Hepatocyte (in vitro differentiated cells): Measurements from ENCODE around the gene TVP23A.

Source experiments
- EZH2phosphoT487 ChIP-seq: fragments of 200-600 bp; sonication (generic); IDR thresholded peaks from one replicate; pipeline ENCODE4 v1.6.1; 2018; ENCODE audit warnings: antibody characterized with exemption, mild to moderate bottlenecking, low read depth, moderate library complexity; ENCODE audit not compliant: unreplicated experiment, severe bottlenecking
- TF ChIP-seq, protein P1 (sequence below): fragments of 200-600 bp; sonication (generic); IDR thresholded peaks from 2 replicates; pipeline ENCODE4 v1.5.1; 2016; ENCODE audit warnings: antibody characterized with exemption, mild to moderate bottlenecking; ENCODE audit not compliant: poor library complexity

DNA sequence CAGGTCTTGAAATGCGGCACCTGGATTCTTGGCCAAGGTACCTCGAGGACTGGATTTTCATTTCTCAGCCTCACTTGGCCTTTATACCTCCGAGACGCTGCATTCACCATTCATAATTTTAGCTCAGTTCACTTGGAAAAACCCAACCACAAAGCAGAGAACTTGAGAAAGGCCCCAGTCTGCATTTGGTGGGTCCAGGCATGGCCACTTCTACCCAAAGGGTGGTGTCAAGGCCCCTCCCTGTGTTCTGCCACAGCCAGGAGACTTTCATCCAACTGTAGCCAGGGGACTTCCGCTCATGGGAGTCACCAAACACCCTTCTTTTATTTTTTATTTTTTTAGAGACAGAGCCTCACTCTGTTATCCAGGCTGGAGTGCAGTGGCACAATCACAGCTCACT is 14.7 kb upstream of the TVP23A start:
- no peak for TF ChIP-seq EZH2phosphoT487
- TF ChIP-seq, protein P1, sequence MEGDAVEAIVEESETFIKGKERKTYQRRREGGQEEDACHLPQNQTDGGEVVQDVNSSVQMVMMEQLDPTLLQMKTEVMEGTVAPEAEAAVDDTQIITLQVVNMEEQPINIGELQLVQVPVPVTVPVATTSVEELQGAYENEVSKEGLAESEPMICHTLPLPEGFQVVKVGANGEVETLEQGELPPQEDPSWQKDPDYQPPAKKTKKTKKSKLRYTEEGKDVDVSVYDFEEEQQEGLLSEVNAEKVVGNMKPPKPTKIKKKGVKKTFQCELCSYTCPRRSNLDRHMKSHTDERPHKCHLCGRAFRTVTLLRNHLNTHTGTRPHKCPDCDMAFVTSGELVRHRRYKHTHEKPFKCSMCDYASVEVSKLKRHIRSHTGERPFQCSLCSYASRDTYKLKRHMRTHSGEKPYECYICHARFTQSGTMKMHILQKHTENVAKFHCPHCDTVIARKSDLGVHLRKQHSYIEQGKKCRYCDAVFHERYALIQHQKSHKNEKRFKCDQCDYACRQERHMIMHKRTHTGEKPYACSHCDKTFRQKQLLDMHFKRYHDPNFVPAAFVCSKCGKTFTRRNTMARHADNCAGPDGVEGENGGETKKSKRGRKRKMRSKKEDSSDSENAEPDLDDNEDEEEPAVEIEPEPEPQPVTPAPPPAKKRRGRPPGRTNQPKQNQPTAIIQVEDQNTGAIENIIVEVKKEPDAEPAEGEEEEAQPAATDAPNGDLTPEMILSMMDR = no peak
